HG02642 (cell line): ENCODE data around the gene FLOT1.

Experiments
- ATAC-seq: cut with Tn5 transposase; IDR thresholded peaks from one replicate; pipeline ENCODE4 v1.9.1; 2021; ENCODE audit warnings: mild to moderate bottlenecking; ENCODE audit not compliant: unreplicated experiment, poor library complexity

The FLOT1 gene

GRCh38 chr6:30683183-30683979, 59.1 kb downstream of the FLOT1 start:
- ATAC-seq, result no peak

- ATAC-seq, result peak; percentile 34
These were observed 60.1 kb downstream of the FLOT1 start for GRCh38 chr6:30682143-30683117.

- ATAC-seq, result no peak
These were observed 60.7 kb downstream of the FLOT1 start for GRCh38 chr6:30681766-30682142.

- no peak for ATAC-seq
These were observed 62.5 kb downstream of the FLOT1 start for GRCh38 chr6:30679765-30680535.

- ATAC-seq, result peak; percentile 45
These were observed 63.3 kb downstream of the FLOT1 start for GRCh38 chr6:30678964-30679726.
